Left kidney (tissue), 2 donors: ENCODE results near the gene CCNO. TPM values are rescaled to one million over a fixed set of nuclear protein-coding genes. Genes with fewer than 3 reads are reported as not detected.
A peak's percentile ranks its signal among the peaks of the same experiment; 100 is the strongest.

ENCODE experiments used
- DNase-seq: peaks from one replicate; pipeline ENCODE4 v3.0.0-alpha.2; 2013
- polyA plus RNA-seq: library from polyadenylated mRNA; unstranded; fragments of 120-200 nt; gene quantifications from one replicate; pipeline ENCODE4 v1.2.1, GENCODE V29; 2013; ENCODE audit not compliant: insufficient read length

Gene CCNO
- polyA plus RNA-seq, 1 donor: 6.5 TPM

GRCh38 chr5:55223812-55224240, 9.6 kb downstream of the CCNO start:
- DNase-seq: no peak

GRCh38 chr5:55222985-55223811, 10.2 kb downstream of the CCNO start:
- DNase-seq: peak; percentile 18

DNA sequence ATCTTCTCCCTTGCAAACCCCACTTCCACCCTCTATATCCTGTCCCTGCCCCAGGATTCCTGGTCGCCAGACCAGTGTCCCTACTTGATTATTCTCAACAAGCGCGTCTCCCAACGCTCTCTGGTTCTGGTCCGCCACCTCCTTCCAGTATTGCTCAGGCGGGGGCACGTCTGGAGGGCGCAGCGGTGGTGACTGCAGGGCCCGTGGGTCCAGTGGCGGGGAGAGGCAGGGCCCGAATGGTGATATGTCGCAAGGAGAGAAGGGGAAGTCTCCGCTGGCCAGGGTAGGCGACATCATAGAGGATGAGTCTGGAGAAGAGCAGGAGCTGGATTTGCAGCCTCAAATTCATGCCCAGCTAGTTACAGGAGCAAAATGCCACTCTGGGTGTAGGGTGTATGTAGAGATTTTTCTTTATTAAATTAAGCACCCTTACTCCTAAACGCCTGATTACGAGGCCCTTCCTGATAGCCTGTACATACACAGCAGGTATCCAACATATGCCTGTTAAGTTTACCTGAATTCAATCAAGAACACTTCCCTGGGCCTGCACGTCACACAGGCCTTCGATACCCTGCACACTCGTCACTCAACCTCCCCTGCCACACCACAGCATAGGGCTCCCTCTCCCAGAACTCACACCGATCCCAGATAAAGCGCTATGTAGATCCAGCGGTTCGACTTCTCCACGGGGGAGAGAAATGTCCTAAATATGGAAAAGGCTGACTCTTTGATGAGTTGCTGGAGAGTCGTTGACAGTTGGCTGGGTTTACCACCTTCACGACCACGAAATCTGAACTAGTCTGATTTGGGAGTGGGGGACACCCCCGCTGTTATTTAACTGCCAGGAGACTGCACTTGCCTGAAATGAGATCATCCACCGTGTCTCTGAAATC, 11.1 kb downstream of the CCNO start:
- peak; percentile 14 for DNase-seq

GRCh38 chr5:55220433-55221185, 12.8 kb downstream of the CCNO start:
- no peak for DNase-seq

DNA sequence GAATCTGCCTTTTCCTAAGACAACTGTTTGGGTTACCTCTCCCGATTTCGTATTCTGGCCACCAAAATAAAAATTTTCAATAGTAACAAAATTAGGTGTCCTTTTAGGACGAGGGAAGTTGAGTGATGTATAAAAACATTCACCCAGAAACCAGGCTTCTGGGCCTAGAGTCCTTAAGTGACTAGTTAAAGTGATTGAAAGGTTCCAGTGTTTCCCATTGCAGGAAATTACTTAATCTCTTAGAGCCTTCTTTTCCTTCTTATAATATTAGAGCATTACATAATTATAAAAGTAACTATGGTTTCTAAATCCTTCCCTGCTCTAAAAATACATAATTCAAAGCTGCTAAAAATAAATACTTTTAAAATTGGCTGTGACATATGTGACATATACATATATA, 13.6 kb downstream of the CCNO start:
- no peak for DNase-seq

DNA sequence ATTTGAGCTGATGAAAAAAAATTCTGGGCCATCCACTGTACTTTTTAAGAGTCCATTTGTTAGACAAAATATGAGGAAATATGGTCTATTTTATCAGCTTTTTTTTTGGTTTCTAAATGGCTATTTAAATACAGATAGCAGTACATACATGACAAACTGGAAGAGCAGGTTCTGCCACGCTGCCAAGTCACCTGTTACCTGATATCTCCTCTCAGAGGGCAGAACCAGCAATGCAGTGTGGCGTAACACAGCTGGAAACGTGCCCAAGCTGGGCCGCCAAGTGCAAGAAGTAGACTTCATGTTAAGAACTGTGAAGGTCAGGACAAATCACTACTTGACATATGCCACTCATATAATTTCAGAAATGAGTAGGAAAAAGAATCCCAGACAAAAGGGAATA, 14.4 kb downstream of the CCNO start:
- peak; percentile 43 for DNase-seq

- no peak for DNase-seq
Measured at GRCh38 chr5:55211184-55211874, 22.1 kb downstream of the CCNO start.

- no peak for DNase-seq
Measured at GRCh38 chr5:55205001-55205400, 28.4 kb downstream of the CCNO start.

DNA sequence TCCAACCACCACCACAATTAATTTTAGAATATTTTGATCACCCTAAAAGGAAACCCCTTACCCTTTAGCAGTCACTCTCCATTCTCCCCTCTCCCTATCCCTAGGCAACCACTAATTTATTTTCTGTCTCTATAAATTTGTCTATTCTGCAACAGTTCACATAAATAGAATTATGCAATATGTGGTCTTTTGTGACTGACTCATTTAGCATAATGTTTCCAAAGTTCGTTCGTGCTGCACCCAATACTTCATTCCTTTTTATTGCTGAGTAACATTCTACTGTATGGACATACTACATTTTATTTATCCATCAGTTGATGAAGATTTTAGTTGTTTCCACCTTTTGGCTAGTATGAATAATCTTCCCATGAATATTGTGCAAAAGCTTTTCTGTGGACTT, 42.2 kb downstream of the CCNO start:
- no peak for DNase-seq

- DNase-seq: no peak
Measured at GRCh38 chr5:55188656-55189540, 44.5 kb downstream of the CCNO start.

DNA sequence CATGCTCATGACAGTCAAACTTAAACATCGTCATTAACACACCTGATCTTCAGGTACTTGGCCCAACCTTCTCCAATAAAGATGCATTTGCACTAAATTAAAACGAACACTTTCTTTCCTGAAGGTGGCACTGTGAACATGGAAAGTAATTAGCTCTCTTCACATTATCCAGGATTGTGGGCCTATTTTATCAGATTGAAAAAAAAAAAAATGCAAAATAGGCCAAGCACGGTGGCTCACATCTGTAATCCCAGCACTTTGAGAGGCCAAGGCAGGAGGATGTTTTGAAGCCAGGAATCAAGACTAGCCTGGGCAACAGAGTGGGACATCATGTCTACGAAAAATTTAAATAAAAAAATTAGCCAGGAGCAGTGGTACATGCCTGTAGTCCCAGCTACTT, 46.0 kb downstream of the CCNO start:
- no peak for DNase-seq

Other genes starting within 250 kb of the CCNO start
- 8.8 TPM for gene ESM1, start 248.0 kb downstream of the CCNO start, polyA plus RNA-seq
- gene GZMK, start 209.4 kb downstream of the CCNO start, polyA plus RNA-seq: 0.15 TPM
- 0.37 TPM for gene GZMA, start 131.0 kb downstream of the CCNO start, polyA plus RNA-seq
- gene GPX8, start 73.4 kb downstream of the CCNO start, polyA plus RNA-seq: 90.2 TPM
- 0.62 TPM for gene CDC20B, start 60.4 kb downstream of the CCNO start, polyA plus RNA-seq
- 0.71 TPM for gene MCIDAS, start 6.3 kb downstream of the CCNO start, polyA plus RNA-seq
- 47.6 TPM for gene DHX29, start 74.1 kb upstream of the CCNO start, polyA plus RNA-seq
- gene MTREX, start 74.4 kb upstream of the CCNO start, polyA plus RNA-seq: 110 TPM